ENCODE measurements around the gene USP21.

GRCh38 chr1:161182214-161182613 lies 22.9 kb downstream of the USP21 start:
- TF ChIP-seq CTCF (conservative IDR thresholded peaks at IDR 0.05 in 1 of 2, IDR thresholded peaks at IDR 0.05 in 1 of 2; ENCODE audit: extremely low read depth in 1 of 2, insufficient read depth in 1 of 2, low read depth in 1 of 2, low read length in 2 of 2) (no peak), EZH2 (IDR thresholded peaks at IDR 0.05; ENCODE audit: borderline replicate concordance, low read length) (no peak)
